GM12878 (cell line): ENCODE results near the gene LY6G6D. TPM values are rescaled to one million over a fixed set of nuclear protein-coding genes. Genes with fewer than 3 reads are reported as not detected.

Experiments used
- ATAC-seq: fragments of 200-7000 bp; cut with Tn5 transposase; 3 replicates; pipeline ENCODE4 v1.9.1; 2020; ENCODE audit warnings: mild to moderate bottlenecking, moderate library complexity
- BruUV-seq: library from RNA; stranded (reverse); fragments of 400-500 nt; replicated peaks from 2 replicates; lab custom pipeline; 2021; lab: Mats Ljungman, UMichigan
- CTCF ChIA-PET: fragments of 300-600 bp; sonication (Branson Sonifier 250); formaldehyde crosslinking; extraction: SDS; loops from one replicate; lab custom pipeline; 2021; ENCODE audit warnings: inconsistent platforms; lab: Yijun Ruan, JAX
- POLR2A ChIA-PET: fragments of 350-600 bp; formaldehyde crosslinking; extraction: SDS; loops from one replicate; lab custom pipeline; 2021; ENCODE audit warnings: inconsistent platforms; lab: Charles Lee
- RAD21 ChIA-PET: fragments of 300-600 bp; sonication (Branson Sonifier 250); formaldehyde crosslinking; loops from one replicate; lab custom pipeline; 2023; ENCODE audit warnings: antibody characterized with exemption; ENCODE audit not compliant: unreplicated experiment; lab: Charles Lee
- SMC1A ChIA-PET: fragments of 300-600 bp; sonication (Branson Sonifier 250); formaldehyde crosslinking; loops from one replicate; lab custom pipeline; 2023; ENCODE audit not compliant: unreplicated experiment, uncharacterized antibody; lab: Charles Lee
- DNase-seq: peaks from one replicate; pipeline ENCODE4 v3.0.0-alpha.2; 2011; ENCODE audit warnings: low read depth, low spot score
- FAIRE-seq: peaks from 3 replicates; lab custom pipeline; 2011; peaks lifted over from hg19 to GRCh38; lab: Jason Lieb, UNC
- H2AFZ ChIP-seq: 2 replicates; pipeline ENCODE4 v1.6.0; 2011; ENCODE audit warnings: low read depth, low read length, control low read depth; ENCODE audit not compliant: control insufficient read depth
- H3K27ac ChIP-seq: 2 replicates; pipeline ENCODE4 v1.5.1; 2011; ENCODE audit warnings: control low read depth; ENCODE audit not compliant: control insufficient read depth, insufficient read depth
- H3K27me3 ChIP-seq, 2 experiments: replicated peaks in 1 of 2; 2 replicates each; pipeline versions ENCODE4 v1.6.0 to v1.6.1; 2011; ENCODE audit warnings: low read length in 1 of 2; ENCODE audit not compliant: control insufficient read depth in 2 of 2, insufficient read depth in 2 of 2
- H3K36me3 ChIP-seq, 2 experiments: 2 replicates each; pipeline ENCODE4 v1.5.1; 2011; ENCODE audit warnings: low read length in 1 of 2; ENCODE audit not compliant: control insufficient read depth in 2 of 2, insufficient read depth in 2 of 2
- H3K4me1 ChIP-seq: 2 replicates; pipeline ENCODE4 v1.6.1; 2011; ENCODE audit warnings: mild to moderate bottlenecking, low read length, moderate library complexity, mixed read lengths; ENCODE audit not compliant: control insufficient read depth, insufficient read depth
- H3K4me2 ChIP-seq: 2 replicates; pipeline ENCODE4 v1.6.0; 2011; ENCODE audit warnings: control low read depth; ENCODE audit not compliant: control insufficient read depth, insufficient read depth
- H3K4me3 ChIP-seq: fragments of 200-600 bp; sonication (generic); 2 replicates; pipeline ENCODE4 v1.5.1; 2016
- H3K79me2 ChIP-seq: 2 replicates; pipeline ENCODE4 v1.6.0; 2011; ENCODE audit warnings: low read length; ENCODE audit not compliant: control insufficient read depth, insufficient read depth
- H3K9ac ChIP-seq: 2 replicates; pipeline ENCODE4 v1.8.0; 2011; ENCODE audit warnings: low read length, control low read depth, mixed read lengths; ENCODE audit not compliant: control insufficient read depth, insufficient read depth
- H3K9me3 ChIP-seq: replicated peaks from 3 replicates; pipeline ENCODE4 v1.5.1; 2011; ENCODE audit warnings: mild to moderate bottlenecking, low read length; ENCODE audit not compliant: control insufficient read depth, insufficient read depth
- H4K20me1 ChIP-seq: 2 replicates; pipeline ENCODE4 v1.6.0; 2011; ENCODE audit not compliant: control insufficient read depth, insufficient read depth
- BHLHE40 ChIP-seq, 2 experiments: fragments of 450-650 bp in 1 of 2; IDR thresholded peaks; 2 replicates each; pipeline ENCODE4 v1.6.1; 2011 to 2017; ENCODE audit warnings: low read depth in 2 of 2, borderline replicate concordance in 1 of 2, improper control_type of control experiment in 1 of 2, low read length in 1 of 2, mild to moderate bottlenecking in 1 of 2
- CEBPB ChIP-seq, 2 experiments: fragments of 150-350 bp in 1 of 2; IDR thresholded peaks; 2 replicates each; pipeline ENCODE4 v1.6.1; 2012 to 2014; ENCODE audit warnings: low read depth in 2 of 2, low read length in 2 of 2, borderline replicate concordance in 1 of 2, inconsistent platforms in 1 of 2
- CHD4 ChIP-seq: fragments of 200-600 bp; sonication (generic); IDR thresholded peaks from 2 replicates; pipeline ENCODE4 v1.6.1; 2016; ENCODE audit warnings: mild to moderate bottlenecking
- E4F1 ChIP-seq: fragments of 450-650 bp; IDR thresholded peaks from 2 replicates; pipeline ENCODE4 v1.6.1; 2018; ENCODE audit warnings: borderline replicate concordance, mild to moderate bottlenecking; ENCODE audit not compliant: partially characterized antibody
- NRF1 ChIP-seq: conservative IDR thresholded peaks from 2 replicates; pipeline ENCODE4 v1.6.1; 2011; ENCODE audit warnings: mild to moderate bottlenecking, low read depth, low read length, improper control_type of control experiment
- ZBTB11 ChIP-seq: fragments of 450-650 bp; formaldehyde crosslinking; IDR thresholded peaks from 2 replicates; pipeline ENCODE4 v1.5.0; 2022; ENCODE audit warnings: mild to moderate bottlenecking, missing genetic modification characterization
- WGBS: methylation state at CpG from one replicate; pipeline ENCODE4 v1.1.6; 2016; ENCODE audit warnings: low lambda C conversion rate; ENCODE audit not compliant: insufficient replicate concordance, insufficient coverage; ENCODE audit errors: missing lambda C conversion rate; 5-methylcytosine and 5-hydroxymethylcytosine counted together
- in situ Hi-C: fragments of 300-500 bp; cut with MboI; formaldehyde crosslinking; loops from 9 replicates; pipeline ENCODE4 v1.14.3; 2018; ENCODE audit warnings: mixed read lengths
- intact Hi-C: fragments of 100-400 bp; cut with micrococcal nuclease; formaldehyde crosslinking; loops from one replicate; pipeline ENCODE4 v1.14.2; 2022; ENCODE audit not compliant: unreplicated experiment
- polyA plus RNA-seq, 11 experiments: library from polyadenylated mRNA; depleted of rRNA in 4 of 11; unstranded in 6 of 11; stranded (reverse) in 5 of 11; fragments of >200 nt; fragmentation: Nextera tagmentation in 4 of 11; fragmentation: Illumina TruSeq in 1 of 11; extraction: Ambion mirVana in 4 of 11; extraction: Trizol in 1 of 11; gene quantifications; 1 replicate in 1 of 11; 2 replicates in 10 of 11; pipeline versions ENCODE4 v1.2.1 to v1.2.3, GENCODE V29; 2011 to 2016; ENCODE audit warnings: inconsistent platforms in 2 of 11, missing spikeins in 2 of 11, low read depth in 1 of 11
- total RNA-seq, 4 experiments: library from RNA; depleted of rRNA in 3 of 4; stranded (reverse); fragments of >200 nt in 3 of 4; fragmentation: Illumina TruSeq in 1 of 4; extraction: Trizol in 1 of 4; gene quantifications; 2 replicates each; pipeline versions ENCODE4 v1.2.1 to v1.2.3, GENCODE V29; 2013 to 2021

Gene LY6G6D
- total and polyA plus RNA-seq, 10 of the 15 experiments (the other 5 are each of a cell fraction or from before 2014, with no cell fraction given) = not detected

GRCh38 chr6:31697555-31697954, 17.6 kb upstream of the LY6G6D start:
- peaks cover 14% of the 10 kb centered on the region for H3K79me2 ChIP-seq
- ChIA-PET SMC1A (no interaction called here), CTCF (interaction anchor here (0.7 to 2.7 kb wide), 2 partner anchors 72 to 197 kb away, joined by 3 to 8 read pairs; no protein-coding TSS in a partner anchor), POLR2A (interaction anchor here (0.7 kb wide), 1 partner anchor 33 kb away, joined by 3 read pairs; no protein-coding TSS in a partner anchor), RAD21 (interaction anchor here (0.6 kb wide), 1 partner anchor 191 kb away, joined by 4 read pairs; no protein-coding TSS in a partner anchor)
- no peak for DNase-seq
- H3K4me3 ChIP-seq = no peak overlapping the region
- no peak overlapping the region for H3K4me2 ChIP-seq
- no peak for TF ChIP-seq BHLHE40 (IDR thresholded peaks at IDR 0.05; ENCODE audit: borderline replicate concordance in 1 of 2, low read depth in 2 of 2, low read length in 1 of 2)
- no peak for TF ChIP-seq CEBPB (IDR thresholded peaks at IDR 0.05; ENCODE audit: borderline replicate concordance in 1 of 2, low read depth in 2 of 2, low read length in 2 of 2)
- no peak for TF ChIP-seq CHD4
- no peak for FAIRE-seq
- ATAC-seq = peak; percentile 22; the same call in 2 of the 3 replicates
- H3K9ac ChIP-seq = no peak overlapping the region
- 16% methylated on average over 3 of the region's 3 CpGs for WGBS
- peaks cover 8 to 16% of the 10 kb centered on the region in 2 experiments for H3K36me3 ChIP-seq
- no peaks in the 10 kb centered on the region for H4K20me1 ChIP-seq
- H3K9me3 ChIP-seq = no peaks in the 10 kb centered on the region
- H2AFZ ChIP-seq = no peak overlapping the region
- H3K4me1 ChIP-seq = peaks cover 9% of the 10 kb centered on the region; the same call in 1 of the 2 replicates
- intact Hi-C loops (no loop called here), in situ Hi-C loops (no loop called here)
- no peak overlapping the region for H3K27ac ChIP-seq
- H3K27me3 ChIP-seq = no peaks in the 10 kb centered on the region
- BruUV-seq = TSS peak; percentile 20

- intact Hi-C loops = no loop called here
- Histone ChIP-seq H3K4me2 (peak overlapping the region; percentile 81; the same call in 1 of the 2 replicates), H3K27ac (no peak overlapping the region), H3K9ac (no peak overlapping the region), H3K79me2 (peaks cover 17% of the 10 kb centered on the region), H3K4me3 (peak overlapping the region; percentile 96; the same call in 1 of the 2 replicates), H4K20me1 (no peaks in the 10 kb centered on the region), H3K27me3 (no peaks in the 10 kb centered on the region), H2AFZ (no peak overlapping the region), H3K9me3 (no peaks in the 10 kb centered on the region), H3K36me3 (peaks cover 0 to 8% of the 10 kb centered on the region in 2 experiments; a peak in 2 of 4 replicates), H3K4me1 (peaks cover 9% of the 10 kb centered on the region; the same call in 1 of the 2 replicates)
- FAIRE-seq = no peak
- ATAC-seq = no peak
- ChIA-PET RAD21 (no interaction called here), CTCF (interaction anchor here (0.7 to 1.3 kb wide), 2 partner anchors 33 to 69 kb away, joined by 4 read pairs; no protein-coding TSS in a partner anchor), POLR2A (interaction anchor here (0.5 to 3.2 kb wide), 3 partner anchors 37 to 108 kb away, joined by 3 to 23 read pairs (median 5); partner anchors contain the start of gene CLIC1), SMC1A (interaction anchor here (1.1 kb wide), 1 partner anchor 10 kb away, joined by 3 read pairs; no protein-coding TSS in a partner anchor)
- 88% methylated on average over 5 of the region's 5 CpGs for WGBS
- no peak for DNase-seq
- in situ Hi-C loops = no loop called here
- no TSS peak for BruUV-seq
- no peak for TF ChIP-seq ZBTB11 (CRISPR knock-in tag)
- no peak for TF ChIP-seq E4F1
- TF ChIP-seq NRF1 = no peak
Measured at GRCh38 chr6:31700740-31701401, 14.3 kb upstream of the LY6G6D start.
